ENCODE results near the gene FCRL4. TPM values are rescaled to one million over a fixed set of nuclear protein-coding genes. Genes with fewer than 3 reads are reported as not detected.

Gene FCRL4
- total RNA-seq, 1 donor from 2014 or later, result not detected

Other genes with a start within 250 kb of the FCRL4 start
- gene FCRL5, start 45.6 kb downstream of the FCRL4 start, total RNA-seq, result not detected in 2 replicates
- gene FCRL3, start 102.7 kb upstream of the FCRL4 start, total RNA-seq, result not detected in 2 replicates
- gene FCRL2, start 179.0 kb upstream of the FCRL4 start, total RNA-seq, result not detected in 2 replicates
- gene FCRL1, start 222.0 kb upstream of the FCRL4 start, total RNA-seq, result not detected in 2 replicates
- not detected in 2 replicates for gene CD5L, start 243.7 kb upstream of the FCRL4 start, total RNA-seq